HUDEP-2 (cell line): Measurements from ENCODE around the gene NTRK1.

Source experiments
- DNase-seq, 76 experiments: peaks; one replicate each; lab custom pipeline; 2025; ENCODE audit not compliant: unreplicated experiment in 76 of 76; lab: John Stamatoyannopoulos, UW

The NTRK1 gene

DNA sequence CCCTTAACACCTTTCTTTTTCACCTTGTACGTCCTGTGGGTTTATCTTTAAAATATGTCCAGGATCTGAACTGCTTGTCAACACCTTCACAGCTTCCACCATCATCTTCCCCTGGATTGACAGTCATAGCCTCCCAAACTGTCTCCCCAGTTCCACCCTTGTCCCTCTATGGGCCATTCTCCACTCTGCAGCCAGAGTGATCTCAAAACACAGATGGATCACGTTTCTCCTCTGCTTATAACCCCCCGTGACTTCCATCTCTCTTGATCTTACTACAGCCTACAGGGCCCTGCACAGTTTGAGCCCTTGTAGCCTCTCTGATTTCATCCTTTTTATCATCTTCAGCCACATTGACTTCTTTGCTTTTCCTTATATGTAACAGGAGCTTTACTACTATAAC, 6.0 kb upstream of the NTRK1 start:
- no peak for DNase-seq

GRCh38 chr1:156856282-156856785, 4.3 kb upstream of the NTRK1 start:
- DNase-seq: no peak

DNA sequence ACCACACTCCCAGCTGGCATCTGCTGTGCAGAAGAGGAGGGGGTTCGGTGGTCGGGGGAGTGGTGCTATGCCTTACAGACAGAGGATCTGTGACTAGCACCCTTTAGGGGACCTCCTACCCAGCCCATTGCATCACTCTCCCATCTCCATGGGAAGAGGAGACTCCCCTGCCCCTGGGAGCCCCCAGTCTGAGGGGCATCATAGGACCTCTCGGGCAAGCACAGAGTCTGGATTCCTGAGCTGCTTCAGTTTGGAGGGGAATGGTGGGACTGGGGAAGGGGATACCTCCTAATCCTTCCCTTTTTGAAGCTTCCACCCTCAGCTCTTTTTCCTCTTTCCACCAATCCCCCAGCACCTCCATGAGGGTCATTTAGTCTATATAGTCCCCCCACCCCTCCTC, 3.1 kb upstream of the NTRK1 start:
- DNase-seq: no peak

GRCh38 chr1:156858555-156858956, 2.1 kb upstream of the NTRK1 start:
- DNase-seq: peak in 15 of 76 experiments; percentile 4 to 50 (median 29)

GRCh38 chr1:156858959-156859522, 1.6 kb upstream of the NTRK1 start, which contains the start of gene INSRR:
Gene INSRR (minus strand): TSS chr1:156859117. CDS start chr1:156858621, 496 bp downstream.
- peak in 5 of 76 experiments; percentile 12 to 50 (median 25) for DNase-seq

- peak in 5 of 76 experiments; percentile 9 to 45 (median 32) for DNase-seq
Observed at GRCh38 chr1:156859523-156860112, 1.0 kb upstream of the NTRK1 start.

DNA sequence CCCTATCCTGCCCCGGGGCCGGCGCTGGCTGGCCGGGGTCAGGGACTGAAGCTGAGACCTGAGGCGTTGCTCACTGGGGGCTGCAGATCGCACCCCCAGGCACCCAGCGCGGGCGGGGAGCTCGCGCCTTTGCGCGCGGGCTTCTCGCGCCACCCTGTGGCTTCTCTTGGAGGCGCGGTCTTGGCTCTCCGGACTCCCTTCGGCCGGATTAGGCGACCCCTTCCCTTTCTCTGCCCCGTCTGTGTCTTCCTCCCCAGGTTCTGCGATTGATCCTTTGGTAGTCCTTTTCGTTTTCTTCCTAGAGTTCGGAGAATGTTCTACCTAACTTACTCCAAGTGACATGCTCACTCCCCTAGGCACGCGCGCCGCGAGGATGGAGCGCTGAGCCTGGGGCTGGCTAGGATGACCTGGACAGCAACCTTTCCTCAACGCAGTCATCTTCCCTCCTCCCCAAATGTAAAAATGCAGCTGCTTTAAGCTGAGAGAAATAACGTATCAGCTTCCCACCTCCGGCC, 495 bp upstream of the NTRK1 start:
- peak in 31 of 76 experiments; percentile 4 to 68 (median 25) for DNase-seq

DNA sequence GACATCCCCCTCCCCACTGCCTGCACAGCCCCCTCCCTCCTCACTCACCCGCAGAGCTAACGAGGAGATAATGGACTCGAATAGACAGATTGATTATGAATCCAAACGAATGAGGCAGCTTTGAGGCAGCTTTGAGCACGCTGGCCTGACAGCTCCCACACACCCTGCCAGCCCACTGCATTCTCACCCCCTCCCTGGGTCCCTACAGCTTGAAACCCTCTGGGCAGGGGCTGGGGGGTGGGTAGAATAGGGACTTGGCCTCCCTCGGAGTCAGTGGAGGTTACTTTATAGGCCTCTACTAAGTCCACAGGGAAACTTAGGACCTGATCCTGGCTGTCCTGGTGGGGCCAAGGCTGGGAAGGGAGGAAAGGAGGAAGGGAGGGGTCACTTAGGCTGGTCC, 1.9 kb downstream of the NTRK1 start:
- DNase-seq: peak in 4 of 76 experiments; percentile 11 to 23 (median 14)

DNA sequence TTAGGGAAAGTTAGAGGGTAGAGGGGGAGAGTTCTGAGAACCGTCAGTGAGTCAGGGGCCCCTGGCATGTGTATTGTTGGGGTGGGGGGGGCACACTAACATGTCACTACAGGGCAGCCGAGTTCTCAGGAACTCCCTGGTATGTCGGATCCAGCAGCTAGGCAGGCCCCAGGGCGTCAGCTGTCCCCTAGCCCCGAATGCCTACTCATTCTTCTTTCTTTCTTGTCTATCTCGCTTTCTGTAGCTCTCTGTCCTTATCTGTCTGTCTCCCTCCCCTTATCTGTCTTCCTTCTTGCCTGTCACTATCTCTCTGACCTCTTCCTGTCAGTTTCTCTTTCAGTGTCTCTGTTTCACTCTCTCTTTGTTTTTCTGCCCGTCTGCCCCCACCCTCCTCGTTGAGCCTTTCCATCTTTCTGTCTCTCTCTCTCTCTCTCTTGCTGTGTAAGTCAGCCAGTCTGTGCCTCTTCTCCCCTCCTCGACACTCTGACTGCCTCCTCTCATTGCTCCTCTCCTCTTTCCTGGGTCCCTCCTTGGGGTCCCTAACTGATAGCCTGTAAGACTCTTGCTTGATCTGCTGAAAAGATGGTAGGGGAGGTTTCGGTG, 2.4 kb downstream of the NTRK1 start:
- peak in 62 of 76 experiments; percentile 17 to 83 (median 54) for DNase-seq

DNA sequence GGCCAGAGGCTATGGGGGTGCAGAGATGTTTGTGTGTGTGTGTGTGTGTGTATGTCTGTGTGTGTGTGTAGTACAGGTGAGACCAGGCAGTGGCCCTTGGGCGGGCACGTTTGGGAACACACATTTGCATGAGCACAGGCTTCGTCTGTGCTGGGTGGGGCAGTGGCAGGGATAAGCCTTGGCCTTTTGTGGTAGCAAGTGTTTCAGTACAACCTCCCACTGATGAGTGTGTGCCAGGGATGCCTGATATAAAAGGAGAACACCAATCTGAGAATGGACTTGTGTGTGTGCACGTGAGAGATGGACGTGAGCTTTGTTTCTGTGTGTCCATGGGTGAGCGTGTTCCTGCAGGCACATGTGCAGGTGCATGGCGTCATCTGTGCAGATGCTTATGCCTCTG, 3.0 kb downstream of the NTRK1 start:
- DNase-seq: peak in 49 of 76 experiments; percentile 9 to 71 (median 34)

DNA sequence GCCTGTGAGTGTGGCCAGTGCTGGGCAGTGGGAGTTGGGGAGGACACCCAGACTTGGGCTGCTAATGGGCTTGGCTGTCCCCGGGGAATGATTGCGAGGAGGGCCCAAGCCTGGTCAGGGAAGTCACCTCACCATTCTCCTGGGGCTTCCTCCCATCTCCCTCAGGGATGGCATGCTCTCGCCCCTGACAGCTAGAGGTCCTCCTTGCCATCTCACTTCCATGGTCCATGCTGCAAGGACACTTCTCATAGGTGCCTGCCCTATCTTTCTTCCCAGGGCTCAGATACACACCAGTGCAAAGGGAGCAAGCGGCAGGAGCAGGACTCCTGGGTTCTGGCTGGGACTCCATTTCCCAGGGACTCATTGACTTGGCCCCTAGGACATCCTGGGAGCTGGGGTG, 4.1 kb downstream of the NTRK1 start:
- no peak for DNase-seq

DNA sequence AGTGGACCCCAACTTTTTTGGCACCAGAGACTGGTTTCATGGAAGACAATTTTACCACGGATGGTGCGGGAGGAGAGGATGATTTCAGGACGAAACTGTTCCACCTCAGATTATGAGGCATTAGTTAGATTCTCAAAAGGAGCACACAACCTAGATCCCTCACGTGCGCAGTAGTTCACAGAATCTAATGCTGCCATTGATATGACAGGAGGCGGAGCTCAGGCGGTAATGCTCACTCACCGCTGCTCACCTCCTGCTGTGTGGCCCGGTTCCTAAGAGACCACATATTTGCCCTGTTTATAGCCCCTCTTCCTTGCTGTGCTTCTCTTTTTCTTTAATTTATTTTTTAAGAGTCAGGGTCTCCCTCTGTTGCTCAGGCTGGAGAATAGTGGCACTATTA, 4.6 kb downstream of the NTRK1 start:
- DNase-seq: peak in 1 of 76 experiments; percentile 14

GRCh38 chr1:156865865-156866248, 5.2 kb downstream of the NTRK1 start:
- DNase-seq: no peak

DNA sequence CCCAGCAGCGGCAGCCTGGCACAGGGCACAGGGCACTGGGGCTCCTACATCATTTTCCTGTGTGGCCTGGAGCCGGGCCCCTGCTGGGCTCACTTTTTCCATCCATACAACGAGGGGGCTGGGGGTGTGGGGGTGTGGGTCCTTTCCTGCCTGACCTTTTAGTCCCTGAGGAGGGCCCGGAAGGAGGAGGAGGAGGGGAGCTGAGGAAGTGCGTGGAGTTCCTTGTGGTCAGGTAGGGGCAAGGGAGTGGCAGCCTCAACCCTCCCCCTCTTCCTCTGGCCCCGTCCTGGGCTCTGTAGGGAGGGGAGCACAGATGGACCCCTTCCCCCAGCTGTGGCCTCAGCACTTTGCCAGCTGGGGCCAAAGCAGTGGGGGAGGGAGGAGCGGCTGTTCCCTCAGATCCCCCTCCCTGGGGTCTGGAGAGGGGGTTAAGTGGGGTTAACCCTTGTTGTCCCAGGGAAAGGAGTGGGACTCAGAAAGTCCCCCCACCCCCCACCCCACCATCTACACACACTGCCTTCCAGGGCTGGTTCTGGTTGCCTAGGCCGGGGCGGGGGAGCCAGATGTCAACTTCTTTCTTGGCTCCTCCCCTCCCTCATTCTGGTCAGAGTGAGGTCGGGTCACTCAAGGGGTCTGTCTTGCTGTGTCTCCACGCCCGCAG, 5.7 kb downstream of the NTRK1 start:
- no peak for DNase-seq

DNA sequence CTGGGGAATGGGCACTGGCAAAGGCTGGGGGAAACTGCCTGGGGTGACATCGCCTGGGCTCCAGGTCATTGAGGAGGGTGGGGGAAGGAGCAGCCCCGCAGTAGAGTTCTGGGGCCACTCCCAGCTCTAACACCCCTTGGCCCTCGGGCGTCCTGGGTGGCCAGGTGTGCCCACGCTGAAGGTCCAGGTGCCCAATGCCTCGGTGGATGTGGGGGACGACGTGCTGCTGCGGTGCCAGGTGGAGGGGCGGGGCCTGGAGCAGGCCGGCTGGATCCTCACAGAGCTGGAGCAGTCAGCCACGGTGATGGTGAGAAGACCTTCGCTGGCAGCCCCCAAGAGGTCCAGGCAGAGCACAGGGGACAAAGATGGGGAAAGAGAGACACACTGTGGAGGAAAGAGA, 7.7 kb downstream of the NTRK1 start:
- DNase-seq: no peak

GRCh38 chr1:156869455-156869854, 8.8 kb downstream of the NTRK1 start:
- no peak for DNase-seq

GRCh38 chr1:156873659-156874058, 13.0 kb downstream of the NTRK1 start:
- no peak for DNase-seq

- no peak for DNase-seq
Observed at GRCh38 chr1:156874142-156874541, 13.5 kb downstream of the NTRK1 start.

DNA sequence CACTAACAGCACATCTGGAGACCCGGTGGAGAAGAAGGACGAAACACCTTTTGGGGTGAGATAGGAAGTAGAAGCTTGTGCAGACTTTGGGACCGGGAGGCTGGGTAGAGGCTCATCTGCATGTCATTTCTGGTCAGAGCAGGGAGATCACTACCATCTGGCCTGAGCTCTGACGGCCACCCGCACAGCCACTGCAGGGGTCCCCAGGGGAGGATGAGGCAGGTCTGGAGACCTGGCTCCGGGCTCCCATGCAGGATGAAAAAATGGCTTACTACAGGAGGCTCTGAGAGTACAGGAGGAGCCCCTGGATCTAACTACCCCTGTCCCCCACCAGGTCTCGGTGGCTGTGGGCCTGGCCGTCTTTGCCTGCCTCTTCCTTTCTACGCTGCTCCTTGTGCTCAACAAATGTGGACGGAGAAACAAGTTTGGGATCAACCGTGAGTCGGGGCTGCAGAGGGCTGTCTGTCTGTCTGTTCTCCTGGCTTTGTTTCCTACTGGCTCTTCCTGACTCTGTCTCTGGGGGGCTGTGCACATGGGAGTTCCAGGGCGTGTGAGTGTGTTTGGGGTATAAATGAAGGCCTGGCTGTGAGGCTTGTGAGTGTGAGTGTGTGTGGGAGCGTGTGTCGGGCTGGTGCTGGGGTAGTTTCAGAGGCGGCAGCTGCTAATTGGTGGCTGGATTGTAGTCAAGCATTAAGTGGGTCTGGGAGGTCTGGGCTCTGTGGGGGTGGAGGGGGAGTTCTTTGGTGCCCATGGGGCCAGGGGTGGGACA, 14.1 kb downstream of the NTRK1 start:
- no peak for DNase-seq

DNA sequence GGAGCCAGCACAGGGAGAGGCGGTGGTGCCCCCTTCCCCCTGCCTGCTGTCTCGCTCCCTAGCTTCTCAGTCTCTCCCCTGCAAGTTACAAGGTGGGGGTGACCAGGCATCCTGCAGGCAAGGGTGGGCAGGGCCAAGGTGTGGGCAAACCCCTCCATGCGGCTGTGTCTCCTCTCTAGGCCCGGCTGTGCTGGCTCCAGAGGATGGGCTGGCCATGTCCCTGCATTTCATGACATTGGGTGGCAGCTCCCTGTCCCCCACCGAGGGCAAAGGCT, 14.6 kb downstream of the NTRK1 start:
- no peak for DNase-seq

- no peak for DNase-seq
Observed at GRCh38 chr1:156876281-156876680, 15.6 kb downstream of the NTRK1 start.
